ENCODE data around the gene CIZ1. TPM values are rescaled to one million over a fixed set of nuclear protein-coding genes. Genes with fewer than 3 reads are reported as not detected.

CIZ1 gene
- total RNA-seq, 2 experiments from 2014 or later = 79.5 to 82.8 TPM

- Mint-ChIP-seq H3K27ac (no peak overlapping the region), H3K9me3 (no peaks in the 10 kb centered on the region), H3K27me3 (ENCODE audit: low read depth) (no peaks in the 10 kb centered on the region), H3K4me1 (ENCODE audit: low read depth) (peaks cover 13% of the 10 kb centered on the region), H3K4me3 (no peak overlapping the region), H3K36me3 (ENCODE audit: low read depth) (no peaks in the 10 kb centered on the region)
- CTCF ChIA-PET = interaction anchor here (1.1 kb wide), 1 partner anchor 16 kb away, joined by 3 read pairs; the partner anchor contains the start of gene DNM1
- no peak for DNase-seq
- intact Hi-C loops (cut with micrococcal nuclease) = loop anchor here (2.0 kb wide), 1 partner anchor 27 kb away; no protein-coding TSS in a partner anchor
Measured at GRCh38 chr9:128219831-128220230, 28.5 kb upstream of the CIZ1 start.

- Mint-ChIP-seq H3K9me3 (no peaks in the 10 kb centered on the region), H3K36me3 (ENCODE audit: low read depth) (no peaks in the 10 kb centered on the region), H3K4me3 (peak overlapping the region; percentile 77), H3K27me3 (ENCODE audit: low read depth) (no peaks in the 10 kb centered on the region), H3K4me1 (ENCODE audit: low read depth) (peaks cover 13% of the 10 kb centered on the region), H3K27ac (no peak overlapping the region)
- DNase-seq = peak; percentile 99
- CTCF ChIA-PET = interaction anchor here (1.2 kb wide), 1 partner anchor 28 kb away, joined by 3 read pairs; no protein-coding TSS in a partner anchor
- intact Hi-C loops (cut with micrococcal nuclease) = loop anchor here (1.0 to 2.0 kb wide), 3 partner anchors 26 to 58 kb away; partner anchors contain the start of gene BBLN
Measured at GRCh38 chr9:128218518-128219389, 27.4 kb upstream of the CIZ1 start.

- CTCF ChIA-PET = interaction anchor here (1.2 kb wide), 1 partner anchor 27 kb away, joined by 3 read pairs; no protein-coding TSS in a partner anchor
- DNase-seq = no peak
- Mint-ChIP-seq H3K9me3 (no peaks in the 10 kb centered on the region), H3K36me3 (ENCODE audit: low read depth) (no peaks in the 10 kb centered on the region), H3K4me3 (peak overlapping the region; percentile 77), H3K4me1 (ENCODE audit: low read depth) (peaks cover 13% of the 10 kb centered on the region), H3K27me3 (ENCODE audit: low read depth) (no peaks in the 10 kb centered on the region), H3K27ac (no peak overlapping the region)
- intact Hi-C loops (cut with micrococcal nuclease) = loop anchor here (1.0 to 2.0 kb wide), 3 partner anchors 25 to 58 kb away; partner anchors contain the start of gene BBLN
Measured at GRCh38 chr9:128218172-128218517, 26.8 kb upstream of the CIZ1 start.

DNA sequence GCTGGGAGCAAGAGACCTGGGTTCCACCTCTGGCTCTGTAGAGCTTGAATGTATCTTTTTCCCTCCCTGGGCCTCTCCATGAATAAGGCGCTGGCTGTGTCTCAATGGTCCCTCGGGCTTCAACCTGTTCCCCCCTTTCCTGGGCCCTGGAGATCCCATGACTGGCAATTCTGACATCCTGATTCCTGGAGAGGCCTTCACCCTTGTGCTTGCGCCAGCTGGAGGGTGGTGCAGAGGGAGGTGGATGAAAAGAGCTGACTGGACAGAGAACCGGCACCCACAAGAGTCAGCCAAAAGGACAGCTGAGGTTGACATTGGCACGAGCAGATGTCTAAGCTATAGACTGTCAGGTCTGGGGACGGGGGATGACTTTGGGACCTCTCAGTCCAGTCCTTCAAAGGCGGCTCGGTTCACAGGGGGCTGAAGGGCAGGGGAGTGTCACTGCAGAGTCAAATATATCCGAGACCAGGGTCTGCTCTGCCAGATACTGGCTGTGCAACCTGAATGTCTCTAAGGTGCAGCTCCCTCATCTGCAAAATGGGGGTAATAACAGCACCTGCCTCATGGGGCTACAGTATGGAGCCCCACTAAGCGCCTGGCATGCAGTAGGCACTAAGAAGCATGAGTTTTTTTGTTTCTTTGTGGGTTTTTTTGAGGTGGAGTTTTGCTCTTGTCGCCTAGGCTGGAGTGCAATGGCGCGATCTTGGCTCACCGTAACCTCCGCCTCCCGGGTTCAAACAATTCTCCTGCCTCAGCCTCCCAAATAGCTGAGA lies 25.6 kb upstream of the CIZ1 start:
- DNase-seq = no peak
- intact Hi-C loops (cut with micrococcal nuclease) = no loop called here
- Mint-ChIP-seq H3K27me3 (ENCODE audit: low read depth) (peaks cover 3% of the 10 kb centered on the region), H3K9me3 (no peaks in the 10 kb centered on the region), H3K27ac (no peak overlapping the region), H3K4me1 (ENCODE audit: low read depth) (peaks cover 13% of the 10 kb centered on the region), H3K36me3 (ENCODE audit: low read depth) (no peaks in the 10 kb centered on the region), H3K4me3 (no peak overlapping the region)
- CTCF ChIA-PET = interaction anchor here (1.7 kb wide), 1 partner anchor 18 kb away, joined by 4 read pairs; no protein-coding TSS in a partner anchor

GRCh38 chr9:128215491-128216409 lies 24.4 kb upstream of the CIZ1 start:
- CTCF ChIA-PET = interaction anchor here (0.6 to 1.7 kb wide), 2 partner anchors 17 to 21 kb away, joined by 4 to 7 read pairs; no protein-coding TSS in a partner anchor
- Mint-ChIP-seq H3K4me3 (no peak overlapping the region), H3K9me3 (no peaks in the 10 kb centered on the region), H3K36me3 (ENCODE audit: low read depth) (no peaks in the 10 kb centered on the region), H3K4me1 (ENCODE audit: low read depth) (peaks cover 13% of the 10 kb centered on the region), H3K27ac (no peak overlapping the region), H3K27me3 (ENCODE audit: low read depth) (peaks cover 3% of the 10 kb centered on the region)
- intact Hi-C loops (cut with micrococcal nuclease) = no loop called here
- DNase-seq = no peak

GRCh38 chr9:128214571-128215490 lies 23.5 kb upstream of the CIZ1 start:
- H3K9me3 Mint-ChIP-seq = no peaks in the 10 kb centered on the region
- no peaks in the 10 kb centered on the region for H3K36me3 Mint-ChIP-seq (ENCODE audit: low read depth)
- no peak for DNase-seq
- CTCF ChIA-PET = interaction anchor here (0.6 kb wide), 1 partner anchor 14 kb away, joined by 3 read pairs; no protein-coding TSS in a partner anchor
- H3K27me3 Mint-ChIP-seq (ENCODE audit: low read depth) = peaks cover 3% of the 10 kb centered on the region
- intact Hi-C loops (cut with micrococcal nuclease) = no loop called here
- peaks cover 13% of the 10 kb centered on the region for H3K4me1 Mint-ChIP-seq (ENCODE audit: low read depth)
- H3K27ac Mint-ChIP-seq = no peak overlapping the region
- no peak overlapping the region for H3K4me3 Mint-ChIP-seq

GRCh38 chr9:128213746-128214497 lies 22.6 kb upstream of the CIZ1 start:
- no peak overlapping the region for H3K27ac Mint-ChIP-seq
- no peak overlapping the region for H3K4me3 Mint-ChIP-seq
- no peak for DNase-seq
- peaks cover 11% of the 10 kb centered on the region for H3K4me1 Mint-ChIP-seq (ENCODE audit: low read depth)
- H3K36me3 Mint-ChIP-seq (ENCODE audit: low read depth) = no peaks in the 10 kb centered on the region
- intact Hi-C loops (cut with micrococcal nuclease) = no loop called here
- no peaks in the 10 kb centered on the region for H3K9me3 Mint-ChIP-seq
- H3K27me3 Mint-ChIP-seq (ENCODE audit: low read depth) = peaks cover 3% of the 10 kb centered on the region
- CTCF ChIA-PET = no interaction called here

GRCh38 chr9:128211981-128212281 lies 20.6 kb upstream of the CIZ1 start:
- DNase-seq = no peak
- intact Hi-C loops (cut with micrococcal nuclease) = no loop called here
- H3K4me1 Mint-ChIP-seq (ENCODE audit: low read depth) = no peaks in the 10 kb centered on the region
- no peak overlapping the region for H3K4me3 Mint-ChIP-seq
- H3K27ac Mint-ChIP-seq = no peak overlapping the region
- no peaks in the 10 kb centered on the region for H3K36me3 Mint-ChIP-seq (ENCODE audit: low read depth)
- CTCF ChIA-PET = interaction anchor here (0.6 to 1.0 kb wide), 2 partner anchors 94 to 129 kb away, joined by 3 read pairs; no protein-coding TSS in a partner anchor
- H3K9me3 Mint-ChIP-seq = no peaks in the 10 kb centered on the region
- H3K27me3 Mint-ChIP-seq (ENCODE audit: low read depth) = peaks cover 3% of the 10 kb centered on the region

GRCh38 chr9:128211186-128211980 lies 20.0 kb upstream of the CIZ1 start:
- intact Hi-C loops (cut with micrococcal nuclease) = no loop called here
- H3K4me3 Mint-ChIP-seq = no peak overlapping the region
- H3K36me3 Mint-ChIP-seq (ENCODE audit: low read depth) = no peaks in the 10 kb centered on the region
- no peak for DNase-seq
- H3K4me1 Mint-ChIP-seq (ENCODE audit: low read depth) = no peaks in the 10 kb centered on the region
- peaks cover 3% of the 10 kb centered on the region for H3K27me3 Mint-ChIP-seq (ENCODE audit: low read depth)
- no peaks in the 10 kb centered on the region for H3K9me3 Mint-ChIP-seq
- CTCF ChIA-PET = interaction anchor here (0.6 to 1.0 kb wide), 2 partner anchors 93 to 130 kb away, joined by 3 read pairs; no protein-coding TSS in a partner anchor
- no peak overlapping the region for H3K27ac Mint-ChIP-seq

Measured in activated naive CD4-positive, alpha-beta T cell treated with anti-CD3 and anti-CD28 coated beads for 36 hours (primary cell).